Loucy (cell line): Measurements from ENCODE around the gene SLC39A8.

ENCODE experiments used
- EZH2phosphoT487 ChIP-seq: fragments of 200-600 bp; IDR thresholded peaks from 2 replicates; pipeline ENCODE4 v1.6.1; 2018; ENCODE audit warnings: antibody characterized with exemption, mild to moderate bottlenecking, moderate library complexity, borderline replicate concordance
- TF ChIP-seq, protein P1 (sequence below): fragments of 200-600 bp; sonication (generic); conservative IDR thresholded peaks from 2 replicates; pipeline ENCODE4 v1.5.1; 2014; ENCODE audit warnings: mild to moderate bottlenecking, antibody characterized with exemption, low read length

DNA sequence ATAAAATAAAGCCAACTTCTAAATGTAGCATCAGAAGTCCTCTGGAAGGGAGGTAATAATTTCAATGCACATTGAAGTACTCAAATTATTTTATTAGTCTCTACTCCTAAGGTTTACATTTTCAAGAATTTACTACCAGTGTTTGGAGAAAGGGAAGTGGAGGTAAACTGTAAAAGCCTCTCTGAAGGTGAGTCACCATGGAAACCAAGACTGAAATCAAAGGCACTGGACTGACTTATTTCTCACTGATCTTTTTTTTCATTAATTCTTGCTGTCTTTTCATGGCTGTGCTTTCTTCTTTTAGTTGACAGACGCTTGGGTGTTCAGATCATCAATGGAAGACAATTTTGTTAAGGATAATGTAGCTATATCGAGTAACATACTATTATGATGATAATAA lies 9.7 kb downstream of the SLC39A8 start:
- TF ChIP-seq, protein P1, sequence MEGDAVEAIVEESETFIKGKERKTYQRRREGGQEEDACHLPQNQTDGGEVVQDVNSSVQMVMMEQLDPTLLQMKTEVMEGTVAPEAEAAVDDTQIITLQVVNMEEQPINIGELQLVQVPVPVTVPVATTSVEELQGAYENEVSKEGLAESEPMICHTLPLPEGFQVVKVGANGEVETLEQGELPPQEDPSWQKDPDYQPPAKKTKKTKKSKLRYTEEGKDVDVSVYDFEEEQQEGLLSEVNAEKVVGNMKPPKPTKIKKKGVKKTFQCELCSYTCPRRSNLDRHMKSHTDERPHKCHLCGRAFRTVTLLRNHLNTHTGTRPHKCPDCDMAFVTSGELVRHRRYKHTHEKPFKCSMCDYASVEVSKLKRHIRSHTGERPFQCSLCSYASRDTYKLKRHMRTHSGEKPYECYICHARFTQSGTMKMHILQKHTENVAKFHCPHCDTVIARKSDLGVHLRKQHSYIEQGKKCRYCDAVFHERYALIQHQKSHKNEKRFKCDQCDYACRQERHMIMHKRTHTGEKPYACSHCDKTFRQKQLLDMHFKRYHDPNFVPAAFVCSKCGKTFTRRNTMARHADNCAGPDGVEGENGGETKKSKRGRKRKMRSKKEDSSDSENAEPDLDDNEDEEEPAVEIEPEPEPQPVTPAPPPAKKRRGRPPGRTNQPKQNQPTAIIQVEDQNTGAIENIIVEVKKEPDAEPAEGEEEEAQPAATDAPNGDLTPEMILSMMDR, result no peak
- TF ChIP-seq EZH2phosphoT487, result no peak
